ENCODE measurements around the gene GRIP1.
"Not testable (repeated sequence)": the region's sequence is repeated elsewhere in the genome, so short reads cannot be mapped to it uniquely, and the experiment has no call there.

The GRIP1 gene

GRCh38 chr12:66309606-66310005 is 369.3 kb downstream of the GRIP1 start:
- Histone ChIP-seq H3K4me2 (ENCODE audit: low read length) (no peak overlapping the region), H3K36me3 (ENCODE audit: control insufficient read depth, low read length) (no peaks in the 10 kb centered on the region), H3K9me2 (replicated peaks; ENCODE audit: control insufficient read depth, low read length) (no peaks in the 10 kb centered on the region), H3K27ac (ENCODE audit: low read depth, low read length) (no peak overlapping the region), H3K9me3 (ENCODE audit: control insufficient read depth, insufficient read depth, low read length) (no peaks in the 10 kb centered on the region), H4K20me1 (ENCODE audit: control insufficient read depth, insufficient read depth, low read depth, low read length) (no peaks in the 10 kb centered on the region), H3F3A (ENCODE audit: control insufficient read depth, insufficient read depth) (no peaks in the 10 kb centered on the region), H3K27me3 (ENCODE audit: control insufficient read depth, low read length) (peaks cover 10% of the 10 kb centered on the region), H3K4me1 (ENCODE audit: control insufficient read depth, low read length) (no peaks in the 10 kb centered on the region), H3K79me2 (ENCODE audit: control insufficient read depth, low read length) (no peaks in the 10 kb centered on the region), H3K4me3 (ENCODE audit: low read length) (no peak overlapping the region)
- TF ChIP-seq, protein P1, sequence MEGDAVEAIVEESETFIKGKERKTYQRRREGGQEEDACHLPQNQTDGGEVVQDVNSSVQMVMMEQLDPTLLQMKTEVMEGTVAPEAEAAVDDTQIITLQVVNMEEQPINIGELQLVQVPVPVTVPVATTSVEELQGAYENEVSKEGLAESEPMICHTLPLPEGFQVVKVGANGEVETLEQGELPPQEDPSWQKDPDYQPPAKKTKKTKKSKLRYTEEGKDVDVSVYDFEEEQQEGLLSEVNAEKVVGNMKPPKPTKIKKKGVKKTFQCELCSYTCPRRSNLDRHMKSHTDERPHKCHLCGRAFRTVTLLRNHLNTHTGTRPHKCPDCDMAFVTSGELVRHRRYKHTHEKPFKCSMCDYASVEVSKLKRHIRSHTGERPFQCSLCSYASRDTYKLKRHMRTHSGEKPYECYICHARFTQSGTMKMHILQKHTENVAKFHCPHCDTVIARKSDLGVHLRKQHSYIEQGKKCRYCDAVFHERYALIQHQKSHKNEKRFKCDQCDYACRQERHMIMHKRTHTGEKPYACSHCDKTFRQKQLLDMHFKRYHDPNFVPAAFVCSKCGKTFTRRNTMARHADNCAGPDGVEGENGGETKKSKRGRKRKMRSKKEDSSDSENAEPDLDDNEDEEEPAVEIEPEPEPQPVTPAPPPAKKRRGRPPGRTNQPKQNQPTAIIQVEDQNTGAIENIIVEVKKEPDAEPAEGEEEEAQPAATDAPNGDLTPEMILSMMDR (IDR thresholded peaks at IDR 0.05; ENCODE audit: low read depth, low read length, poor library complexity, severe bottlenecking) = no peak
- no peak for TF ChIP-seq EZH2phosphoT487 (IDR thresholded peaks at IDR 0.05; ENCODE audit: borderline replicate concordance, low read length)

DNA sequence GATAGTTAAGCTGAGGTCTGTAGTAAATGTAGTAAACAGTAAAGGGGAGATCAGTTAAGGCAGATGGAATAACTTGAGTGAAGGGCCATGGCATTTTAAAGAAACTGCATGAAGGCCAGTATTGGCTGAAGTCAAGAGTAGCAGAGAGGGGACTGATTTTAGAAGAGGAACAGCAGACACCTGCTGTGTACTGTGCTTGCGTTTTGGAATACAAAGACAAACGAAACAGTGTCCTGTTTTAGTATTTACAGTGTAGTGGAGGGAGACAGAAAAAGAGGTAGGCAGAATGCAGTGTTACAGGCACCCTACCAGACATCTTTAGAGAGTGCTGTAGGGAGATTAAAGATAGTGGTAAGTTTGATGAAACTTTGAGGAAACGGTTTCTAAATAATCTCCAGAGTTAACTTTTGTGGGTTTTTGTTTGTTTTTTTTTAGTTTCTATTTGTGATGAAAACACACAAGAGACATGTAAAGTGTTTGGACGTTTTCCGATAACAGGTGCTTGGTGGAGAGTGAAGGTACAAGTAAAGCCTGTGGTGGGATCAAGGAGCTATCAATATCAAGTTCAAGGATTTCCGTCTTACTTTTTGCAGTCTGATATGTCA is 374.5 kb downstream of the GRIP1 start:
- Histone ChIP-seq H3K27me3 (ENCODE audit: control insufficient read depth, low read length) (peaks cover 42% of the 10 kb centered on the region), H3K4me1 (ENCODE audit: control insufficient read depth, low read length) (peaks cover 24% of the 10 kb centered on the region), H3K36me3 (ENCODE audit: control insufficient read depth, low read length) (no peaks in the 10 kb centered on the region), H3K4me3 (ENCODE audit: low read length) (no peak overlapping the region), H3F3A (ENCODE audit: control insufficient read depth, insufficient read depth) (peaks cover 11% of the 10 kb centered on the region; the same call in 1 of the 2 replicates), H3K4me2 (ENCODE audit: low read length) (no peak overlapping the region), H3K79me2 (ENCODE audit: control insufficient read depth, low read length) (no peaks in the 10 kb centered on the region), H3K9me2 (replicated peaks; ENCODE audit: control insufficient read depth, low read length) (no peaks in the 10 kb centered on the region), H3K27ac (ENCODE audit: low read depth, low read length) (no peak overlapping the region), H3K9me3 (ENCODE audit: control insufficient read depth, insufficient read depth, low read length) (no peaks in the 10 kb centered on the region), H4K20me1 (ENCODE audit: control insufficient read depth, insufficient read depth, low read depth, low read length) (no peaks in the 10 kb centered on the region)
- TF ChIP-seq, protein P1 (IDR thresholded peaks at IDR 0.05; ENCODE audit: low read depth, low read length, poor library complexity, severe bottlenecking) = no peak
- TF ChIP-seq EZH2phosphoT487 (IDR thresholded peaks at IDR 0.05; ENCODE audit: borderline replicate concordance, low read length) = no peak

DNA sequence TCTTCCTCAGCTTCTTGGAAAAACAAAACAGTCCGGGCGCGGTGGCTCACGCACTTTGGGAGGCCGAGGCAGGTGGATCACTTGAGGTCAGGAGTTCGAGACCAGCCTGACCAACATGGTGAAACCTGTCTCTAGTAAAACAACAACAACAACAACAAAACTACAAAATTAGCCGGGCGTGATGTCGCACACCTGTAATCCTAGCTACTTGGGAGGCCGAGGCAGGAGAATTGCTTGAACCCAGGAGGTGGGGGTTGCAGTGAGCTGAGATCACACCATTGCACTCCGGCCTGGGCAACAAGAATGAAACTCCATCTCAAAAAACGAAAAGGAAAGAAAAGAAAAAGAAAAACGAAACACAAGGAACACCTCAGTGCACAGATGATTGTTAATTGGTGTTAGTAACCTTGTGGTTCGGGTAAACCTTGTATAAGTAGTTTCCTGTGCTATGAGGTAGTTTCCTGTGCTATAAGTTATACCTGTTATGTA is 375.5 kb downstream of the GRIP1 start:
- not testable (repeated sequence) for H3K9me2 ChIP-seq (replicated peaks; ENCODE audit: control insufficient read depth, low read length); H3K36me3 ChIP-seq (ENCODE audit: control insufficient read depth, low read length); H3K27ac ChIP-seq (ENCODE audit: low read depth, low read length); H3K4me3 ChIP-seq (ENCODE audit: low read length); H4K20me1 ChIP-seq (ENCODE audit: control insufficient read depth, insufficient read depth, low read depth, low read length); H3K9me3 ChIP-seq (ENCODE audit: control insufficient read depth, insufficient read depth, low read length); H3K79me2 ChIP-seq (ENCODE audit: control insufficient read depth, low read length); H3K4me2 ChIP-seq (ENCODE audit: low read length)
- Histone ChIP-seq H3F3A (ENCODE audit: control insufficient read depth, insufficient read depth) (peaks cover 11% of the 10 kb centered on the region; the same call in 1 of the 2 replicates), H3K4me1 (ENCODE audit: control insufficient read depth, low read length) (peaks cover 24% of the 10 kb centered on the region), H3K27me3 (ENCODE audit: control insufficient read depth, low read length) (peaks cover 42% of the 10 kb centered on the region)

- TF ChIP-seq, protein P1 (IDR thresholded peaks at IDR 0.05; ENCODE audit: low read depth, low read length, poor library complexity, severe bottlenecking) = no peak
- TF ChIP-seq EZH2phosphoT487 (IDR thresholded peaks at IDR 0.05; ENCODE audit: borderline replicate concordance, low read length) = no peak
- Histone ChIP-seq H3K36me3 (ENCODE audit: control insufficient read depth, low read length) (no peaks in the 10 kb centered on the region), H3F3A (ENCODE audit: control insufficient read depth, insufficient read depth) (peaks cover 11% of the 10 kb centered on the region; the same call in 1 of the 2 replicates), H4K20me1 (ENCODE audit: control insufficient read depth, insufficient read depth, low read depth, low read length) (no peaks in the 10 kb centered on the region), H3K27ac (ENCODE audit: low read depth, low read length) (no peak overlapping the region), H3K9me3 (ENCODE audit: control insufficient read depth, insufficient read depth, low read length) (no peaks in the 10 kb centered on the region), H3K27me3 (ENCODE audit: control insufficient read depth, low read length) (peaks cover 42% of the 10 kb centered on the region), H3K4me3 (ENCODE audit: low read length) (peak overlapping the region; percentile 84), H3K4me2 (ENCODE audit: low read length) (peak overlapping the region; percentile 92), H3K4me1 (ENCODE audit: control insufficient read depth, low read length) (peaks cover 24% of the 10 kb centered on the region), H3K79me2 (ENCODE audit: control insufficient read depth, low read length) (no peaks in the 10 kb centered on the region), H3K9me2 (replicated peaks; ENCODE audit: control insufficient read depth, low read length) (no peaks in the 10 kb centered on the region)
Measured at GRCh38 chr12:66302827-66303169, 376.1 kb downstream of the GRIP1 start.
